Endothelial cell of umbilical vein (primary cell): ENCODE data around the gene BLOC1S4. TPM values are rescaled to one million over a fixed set of nuclear protein-coding genes. Genes with fewer than 3 reads are reported as not detected.

Experiments used
- BruUV-seq: library from RNA; stranded (reverse); fragments of 400-500 nt; replicated peaks from 2 replicates; lab custom pipeline; 2021; lab: Mats Ljungman, UMichigan
- CTCF ChIA-PET: fragments of 300-600, 350-600 bp; sonication (Branson Sonifier 250); formaldehyde crosslinking; loops from one replicate; lab custom pipeline; 2021; ENCODE audit warnings: antibody characterized with exemption, inconsistent platforms; lab: Charles Lee
- POLR2A ChIA-PET: fragments of 300-600, 350-600 bp; sonication (Branson Sonifier 250); formaldehyde crosslinking; loops from one replicate; lab custom pipeline; 2021; ENCODE audit warnings: antibody characterized with exemption, inconsistent platforms; lab: Charles Lee
- DNase-seq: peaks from one replicate; pipeline ENCODE4 v3.0.0-alpha.2; 2011; ENCODE audit warnings: low read depth, low spot score
- FAIRE-seq: peaks from 2 replicates; lab custom pipeline; 2011; peaks lifted over from hg19 to GRCh38; lab: Jason Lieb, UNC
- H2AFZ ChIP-seq: 2 replicates; pipeline ENCODE4 v1.6.0; 2012; ENCODE audit warnings: low read depth, low read length, control low read depth, inconsistent platforms
- H3K27ac ChIP-seq: 2 replicates; pipeline ENCODE4 v1.5.1; 2011; ENCODE audit warnings: low read depth, mild to moderate bottlenecking, control low read depth, low read length, moderate library complexity; ENCODE audit not compliant: insufficient read depth
- H3K27me3 ChIP-seq, 2 experiments: 2 replicates each; pipeline versions ENCODE4 v1.6.0 to v1.6.1; 2011; ENCODE audit warnings: low read length in 2 of 2, mixed read lengths in 1 of 2; ENCODE audit not compliant: control insufficient read depth in 2 of 2, insufficient read depth in 2 of 2
- H3K36me3 ChIP-seq, 2 experiments: 2 replicates in 1 of 2; 3 replicates in 1 of 2; pipeline ENCODE4 v1.5.1; 2011; ENCODE audit warnings: low read length in 2 of 2, mild to moderate bottlenecking in 1 of 2, moderate library complexity in 1 of 2; ENCODE audit not compliant: control insufficient read depth in 2 of 2, insufficient read depth in 2 of 2; ENCODE audit errors: extremely low read depth in 1 of 2
- H3K4me1 ChIP-seq: 3 replicates; pipeline ENCODE4 v1.5.1; 2011; ENCODE audit warnings: mild to moderate bottlenecking, low read length; ENCODE audit not compliant: control insufficient read depth, insufficient read depth; ENCODE audit errors: extremely low read depth
- H3K4me2 ChIP-seq: 2 replicates; pipeline ENCODE4 v1.6.1; 2011; ENCODE audit warnings: low read length, control low read depth, mixed read lengths; ENCODE audit not compliant: insufficient read depth
- H3K4me3 ChIP-seq, 3 experiments: fragments of 200-600 bp in 1 of 3; sonication (generic), shearing (Covaris generic) in 1 of 3; replicated peaks in 1 of 3; 2 replicates each; pipeline ENCODE4 v1.5.1; 2011 to 2016; ENCODE audit warnings: control low read depth in 3 of 3, low read length in 3 of 3, mild to moderate bottlenecking in 2 of 3, inconsistent platforms in 1 of 3, low read depth in 1 of 3, moderate library complexity in 1 of 3; ENCODE audit not compliant: insufficient read depth in 1 of 3
- H3K79me2 ChIP-seq: 2 replicates; pipeline ENCODE4 v1.6.0; 2012; ENCODE audit warnings: low read length, inconsistent platforms; ENCODE audit not compliant: control insufficient read depth, insufficient read depth
- H3K9ac ChIP-seq: replicated peaks from 2 replicates; pipeline ENCODE3; 2011; ENCODE audit warnings: low read length, control low read depth; ENCODE audit not compliant: insufficient read depth; ENCODE audit errors: extremely low read depth
- H3K9me1 ChIP-seq: replicated peaks from 3 replicates; pipeline ENCODE4 v1.6.0; 2011; ENCODE audit warnings: mild to moderate bottlenecking, low read length; ENCODE audit not compliant: control insufficient read depth, insufficient read depth; ENCODE audit errors: extremely low read depth
- H3K9me3 ChIP-seq: replicated peaks from 2 replicates; pipeline ENCODE4 v1.5.1; 2012; ENCODE audit warnings: low read length, inconsistent platforms; ENCODE audit not compliant: control insufficient read depth, insufficient read depth
- H4K20me1 ChIP-seq: replicated peaks from 2 replicates; pipeline ENCODE3; 2011; ENCODE audit warnings: mild to moderate bottlenecking, low read length; ENCODE audit not compliant: control insufficient read depth, insufficient read depth; ENCODE audit errors: extremely low read depth
- FOS ChIP-seq: IDR thresholded peaks from 2 replicates; pipeline ENCODE4 v1.6.1; 2011; ENCODE audit warnings: mild to moderate bottlenecking, low read length, moderate library complexity, borderline replicate concordance; ENCODE audit not compliant: insufficient read depth
- GATA2 ChIP-seq: IDR thresholded peaks from 2 replicates; pipeline ENCODE4 v1.7.0; 2011; ENCODE audit warnings: low read depth, mild to moderate bottlenecking, moderate library complexity, mixed read lengths, low read length; ENCODE audit not compliant: insufficient read length, insufficient read depth
- JUN ChIP-seq: IDR thresholded peaks from 2 replicates; pipeline ENCODE4 v1.6.1; 2011; ENCODE audit warnings: borderline replicate concordance, low read depth; ENCODE audit not compliant: insufficient read length, insufficient read depth
- dilution Hi-C: fragments of 300-500 bp; cut with MboI; formaldehyde crosslinking; loops from one replicate; pipeline ENCODE4 v1.15.0; 2019; ENCODE audit warnings: low sequenced_read_pairs; ENCODE audit not compliant: extremely low pct_ligation_motif_present
- intact Hi-C: fragments of 100-400 bp; cut with micrococcal nuclease; formaldehyde crosslinking; loops from one replicate; pipeline ENCODE4 v1.10.0; 2022
- polyA plus RNA-seq, 4 experiments: library from polyadenylated mRNA; depleted of rRNA in 3 of 4; stranded (reverse) in 3 of 4; unstranded in 1 of 4; fragments of >200 nt; gene quantifications; 2 replicates each; pipeline versions ENCODE4 v1.2.1 to v1.2.3, GENCODE V29; 2011 to 2012; ENCODE audit warnings: missing spikeins in 1 of 4
- total RNA-seq: library from RNA; stranded (reverse); gene quantifications from 2 replicates; pipeline ENCODE4 v1.2.3, GENCODE V29; 2021

Gene BLOC1S4
- total and polyA plus RNA-seq, 2 donors (not counting 3 experiments of a cell fraction or from before 2014, with no cell fraction given), result 12.7 to 16.9 TPM

DNA sequence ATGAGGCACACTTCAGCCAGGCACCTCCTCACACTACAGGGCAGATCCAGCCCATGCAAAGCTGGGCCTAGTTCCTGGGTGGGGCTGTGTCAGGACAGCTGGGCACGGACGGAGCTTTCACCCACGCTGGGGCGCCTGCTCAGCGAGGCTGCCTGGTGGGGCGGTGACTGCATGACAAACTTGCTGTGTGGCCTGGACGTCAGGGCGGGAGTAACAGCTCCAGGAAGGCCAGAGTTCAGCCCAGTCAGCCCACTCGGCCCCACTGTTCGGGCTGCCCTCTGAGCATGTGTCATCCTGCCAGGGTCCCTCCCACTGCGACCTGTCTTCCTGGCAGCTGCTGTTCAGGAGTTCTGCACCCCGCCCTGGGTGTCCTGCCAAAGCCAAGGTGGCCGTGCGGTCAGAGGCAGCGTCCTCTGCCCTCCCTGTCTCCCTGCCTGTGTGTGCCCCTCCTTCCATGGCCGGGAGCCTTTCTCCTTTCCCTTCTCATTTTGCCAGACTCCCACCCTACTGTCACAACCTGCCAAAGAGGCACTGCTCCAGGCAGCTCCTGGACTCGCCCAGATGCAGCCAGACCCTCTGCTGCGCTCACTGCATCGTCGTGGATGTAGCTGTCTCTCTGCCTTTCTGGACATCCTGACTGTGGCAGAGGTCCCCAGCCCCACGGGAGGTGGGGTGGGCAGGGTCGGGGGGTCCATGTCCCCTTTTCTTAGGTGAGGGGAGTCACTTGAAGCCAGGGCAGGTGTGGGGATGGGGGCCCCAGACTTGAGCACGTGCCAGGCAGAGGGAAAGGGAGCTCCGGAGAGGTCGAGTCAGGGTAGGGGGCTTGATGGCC, 33.6 kb downstream of the BLOC1S4 start:
- POLR2A ChIA-PET, result no interaction called here
- no peak overlapping the region for H3K4me3 ChIP-seq
- CTCF ChIA-PET, result interaction anchor here (0.7 to 1.7 kb wide), 5 partner anchors 29 to 322 kb away, joined by 3 to 8 read pairs (median 3); no protein-coding TSS in a partner anchor
- no TSS peak for BruUV-seq
- DNase-seq (peak; percentile 34), FAIRE-seq (peak; percentile 31)
- peak overlapping the region; percentile 23 for H3K4me2 ChIP-seq
- H3K79me2 ChIP-seq, result no peaks in the 10 kb centered on the region
- dilution Hi-C loops, result no loop called here
- H4K20me1 ChIP-seq, result no peaks in the 10 kb centered on the region
- H3K27ac ChIP-seq, result no peak overlapping the region
- no peaks in the 10 kb centered on the region for H3K27me3 ChIP-seq
- H3K9me3 ChIP-seq, result no peaks in the 10 kb centered on the region
- TF ChIP-seq FOS (peak; percentile 42), JUN (no peak)
- H3K4me1 ChIP-seq, result peaks cover 6% of the 10 kb centered on the region
- no peaks in the 10 kb centered on the region for H3K9me1 ChIP-seq
- intact Hi-C loops, result no loop called here
- no peak overlapping the region for H3K9ac ChIP-seq
- H2AFZ ChIP-seq, result peak overlapping the region; percentile 70
- no peaks in the 10 kb centered on the region for H3K36me3 ChIP-seq

DNA sequence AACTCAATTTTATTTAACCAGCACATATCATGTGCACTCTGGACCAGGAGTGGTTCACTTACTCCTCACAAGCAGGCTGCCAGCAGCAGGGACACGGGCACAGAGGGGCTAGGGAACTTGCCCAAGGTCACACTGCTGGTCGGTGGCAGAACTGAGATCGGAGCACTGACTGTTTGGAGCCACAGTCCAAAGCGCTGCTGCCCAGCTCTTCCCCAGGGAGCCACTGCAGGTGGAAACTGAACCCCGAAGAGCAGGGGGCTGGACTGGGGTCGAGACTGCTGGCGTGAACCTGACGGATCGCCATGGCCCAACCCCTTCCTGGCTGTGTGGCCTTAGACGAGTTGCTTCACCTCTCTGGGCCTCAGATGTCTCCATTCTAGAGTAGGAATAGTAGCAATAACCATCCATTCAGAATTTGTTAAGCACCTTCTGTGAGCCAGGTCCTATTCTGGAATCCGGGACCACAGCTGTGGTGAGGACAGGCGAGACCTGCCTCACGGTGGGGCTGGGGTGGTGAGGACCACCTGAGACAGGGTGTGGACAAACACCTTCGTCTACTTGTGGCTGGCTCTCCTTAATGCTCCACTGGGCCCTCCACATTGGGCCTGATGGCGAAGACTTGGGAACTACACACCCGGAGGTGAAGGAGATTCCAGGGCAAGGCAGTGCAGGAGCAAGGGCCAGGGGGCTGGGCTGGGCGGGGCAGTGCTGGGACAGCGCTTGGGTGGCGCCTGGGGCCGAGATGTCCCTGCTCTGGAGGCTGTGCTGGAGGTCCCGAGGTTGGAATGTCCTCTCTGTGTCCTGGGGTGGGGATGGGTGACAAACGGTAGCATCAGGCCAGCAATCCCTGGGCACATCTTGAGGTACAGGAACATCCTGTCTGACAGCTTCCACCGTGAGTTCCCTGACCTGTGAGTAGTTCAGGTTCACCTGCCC, 34.6 kb downstream of the BLOC1S4 start:
- H4K20me1 ChIP-seq, result no peaks in the 10 kb centered on the region
- POLR2A ChIA-PET, result no interaction called here
- H3K27me3 ChIP-seq, result no peaks in the 10 kb centered on the region
- no peaks in the 10 kb centered on the region for H3K36me3 ChIP-seq
- no peaks in the 10 kb centered on the region for H3K9me3 ChIP-seq
- H2AFZ ChIP-seq, result no peak overlapping the region
- no peaks in the 10 kb centered on the region for H3K9me1 ChIP-seq
- CTCF ChIA-PET, result interaction anchor here (0.7 to 1.7 kb wide), 4 partner anchors 30 to 320 kb away, joined by 3 to 8 read pairs (median 4); no protein-coding TSS in a partner anchor
- dilution Hi-C loops (no loop called here), intact Hi-C loops (no loop called here)
- no peak overlapping the region for H3K27ac ChIP-seq
- BruUV-seq, result no TSS peak
- no peak overlapping the region for H3K9ac ChIP-seq
- TF ChIP-seq GATA2, result no peak
- no peak overlapping the region for H3K4me2 ChIP-seq
- FAIRE-seq (no peak), DNase-seq (no peak)
- H3K4me3 ChIP-seq, result no peak overlapping the region
- no peaks in the 10 kb centered on the region for H3K79me2 ChIP-seq
- H3K4me1 ChIP-seq, result peaks cover 6% of the 10 kb centered on the region
